B cell (primary cell): ENCODE data around the gene OFD1.

Source experiments
- EZH2 ChIP-seq: IDR thresholded peaks from 2 replicates; pipeline ENCODE4 v1.6.1; 2012; ENCODE audit warnings: borderline replicate concordance, low read depth, mild to moderate bottlenecking, moderate library complexity, low read length; ENCODE audit not compliant: insufficient read depth, poor library complexity, severe bottlenecking
- TF ChIP-seq, protein P1 (sequence below): fragments of 200-600 bp; IDR thresholded peaks from one replicate; pipeline ENCODE4 v1.8.0; 2022; ENCODE audit warnings: antibody characterized with exemption, mild to moderate bottlenecking

DNA sequence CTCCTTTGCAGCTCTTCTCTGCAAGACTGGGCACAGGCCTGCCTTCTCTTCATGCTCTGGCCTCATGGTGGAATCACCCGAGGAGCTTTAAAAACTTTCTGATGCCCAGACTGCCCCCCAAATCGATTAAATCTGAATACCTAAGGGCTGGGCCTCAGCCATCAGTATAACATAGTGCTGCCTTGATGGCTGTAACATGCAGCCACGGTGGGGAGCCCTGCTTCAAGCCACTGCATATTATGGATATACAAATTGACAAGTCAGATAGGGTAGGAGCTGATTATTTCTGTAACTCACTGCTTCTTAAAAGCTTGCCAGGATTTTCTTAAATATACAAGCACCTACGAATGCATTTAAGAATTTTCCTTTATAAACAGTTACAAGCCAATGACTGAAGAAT lies 41.8 kb downstream of the OFD1 start:
- TF ChIP-seq, protein P1, sequence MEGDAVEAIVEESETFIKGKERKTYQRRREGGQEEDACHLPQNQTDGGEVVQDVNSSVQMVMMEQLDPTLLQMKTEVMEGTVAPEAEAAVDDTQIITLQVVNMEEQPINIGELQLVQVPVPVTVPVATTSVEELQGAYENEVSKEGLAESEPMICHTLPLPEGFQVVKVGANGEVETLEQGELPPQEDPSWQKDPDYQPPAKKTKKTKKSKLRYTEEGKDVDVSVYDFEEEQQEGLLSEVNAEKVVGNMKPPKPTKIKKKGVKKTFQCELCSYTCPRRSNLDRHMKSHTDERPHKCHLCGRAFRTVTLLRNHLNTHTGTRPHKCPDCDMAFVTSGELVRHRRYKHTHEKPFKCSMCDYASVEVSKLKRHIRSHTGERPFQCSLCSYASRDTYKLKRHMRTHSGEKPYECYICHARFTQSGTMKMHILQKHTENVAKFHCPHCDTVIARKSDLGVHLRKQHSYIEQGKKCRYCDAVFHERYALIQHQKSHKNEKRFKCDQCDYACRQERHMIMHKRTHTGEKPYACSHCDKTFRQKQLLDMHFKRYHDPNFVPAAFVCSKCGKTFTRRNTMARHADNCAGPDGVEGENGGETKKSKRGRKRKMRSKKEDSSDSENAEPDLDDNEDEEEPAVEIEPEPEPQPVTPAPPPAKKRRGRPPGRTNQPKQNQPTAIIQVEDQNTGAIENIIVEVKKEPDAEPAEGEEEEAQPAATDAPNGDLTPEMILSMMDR: no peak
- TF ChIP-seq EZH2: no peak
